Keratinocyte (primary cell): Measurements from ENCODE around the gene CDRT4.

Experiments used
- EZH2 ChIP-seq: IDR thresholded peaks from one replicate; pipeline ENCODE4 v1.6.1; 2012; ENCODE audit warnings: inconsistent platforms, mild to moderate bottlenecking, low read length, moderate library complexity
- TF ChIP-seq, protein P1 (sequence below), 3 experiments: IDR thresholded peaks in 1 of 3; conservative IDR thresholded peaks in 1 of 3; optimal IDR thresholded peaks in 1 of 3; 2 replicates in 2 of 3; 3 replicates in 1 of 3; pipeline versions ENCODE3 to v1.5.1; 2011; ENCODE audit warnings: low read length in 3 of 3, mild to moderate bottlenecking in 3 of 3, moderate library complexity in 2 of 3, control low read depth in 1 of 3, inconsistent platforms in 1 of 3; ENCODE audit not compliant: insufficient read depth in 2 of 3; ENCODE audit errors: extremely low read depth in 1 of 3

DNA sequence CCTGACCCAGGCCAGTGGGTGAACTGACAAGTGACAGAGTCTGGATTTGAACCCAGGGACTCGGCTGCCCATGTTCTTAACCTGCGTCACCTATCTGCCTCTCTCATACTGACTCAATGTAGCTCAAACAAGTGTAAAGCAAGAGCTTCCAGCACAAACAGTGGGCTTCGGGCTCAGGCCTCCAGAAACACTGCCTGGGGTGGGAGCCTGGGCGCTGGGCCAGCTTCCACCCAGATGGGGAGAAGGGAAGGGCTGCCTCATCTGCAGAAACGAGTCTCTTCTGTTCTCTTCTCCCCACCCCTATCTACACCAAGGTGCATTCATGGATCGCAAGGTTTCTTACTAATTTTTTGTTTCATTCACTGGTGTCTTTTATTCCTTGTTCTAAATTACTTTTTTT is 1.3 kb downstream of the CDRT4 start:
- TF ChIP-seq, protein P1, sequence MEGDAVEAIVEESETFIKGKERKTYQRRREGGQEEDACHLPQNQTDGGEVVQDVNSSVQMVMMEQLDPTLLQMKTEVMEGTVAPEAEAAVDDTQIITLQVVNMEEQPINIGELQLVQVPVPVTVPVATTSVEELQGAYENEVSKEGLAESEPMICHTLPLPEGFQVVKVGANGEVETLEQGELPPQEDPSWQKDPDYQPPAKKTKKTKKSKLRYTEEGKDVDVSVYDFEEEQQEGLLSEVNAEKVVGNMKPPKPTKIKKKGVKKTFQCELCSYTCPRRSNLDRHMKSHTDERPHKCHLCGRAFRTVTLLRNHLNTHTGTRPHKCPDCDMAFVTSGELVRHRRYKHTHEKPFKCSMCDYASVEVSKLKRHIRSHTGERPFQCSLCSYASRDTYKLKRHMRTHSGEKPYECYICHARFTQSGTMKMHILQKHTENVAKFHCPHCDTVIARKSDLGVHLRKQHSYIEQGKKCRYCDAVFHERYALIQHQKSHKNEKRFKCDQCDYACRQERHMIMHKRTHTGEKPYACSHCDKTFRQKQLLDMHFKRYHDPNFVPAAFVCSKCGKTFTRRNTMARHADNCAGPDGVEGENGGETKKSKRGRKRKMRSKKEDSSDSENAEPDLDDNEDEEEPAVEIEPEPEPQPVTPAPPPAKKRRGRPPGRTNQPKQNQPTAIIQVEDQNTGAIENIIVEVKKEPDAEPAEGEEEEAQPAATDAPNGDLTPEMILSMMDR (optimal IDR thresholded peaks at IDR 0.05 in 1 of 3, IDR thresholded peaks at IDR 0.05 in 1 of 3, conservative IDR thresholded peaks at IDR 0.05 in 1 of 3; ENCODE audit: extremely low read depth in 1 of 3, insufficient read depth in 2 of 3, low read length in 3 of 3) = no peak
- no peak for TF ChIP-seq EZH2
